HCT116 (cell line): Measurements from ENCODE around the gene AIMP1. TPM values are rescaled to one million over a fixed set of nuclear protein-coding genes. Genes with fewer than 3 reads are reported as not detected.

Experiments used
- ATAC-seq: fragments of 200-7000 bp; cut with Tn5 transposase; 2 replicates; pipeline ENCODE4 v1.9.1; 2020; ENCODE audit warnings: mild to moderate bottlenecking, moderate library complexity
- BruUV-seq: library from RNA; stranded (reverse); fragments of 400-500 nt; replicated peaks from 2 replicates; lab custom pipeline; 2021; lab: Mats Ljungman, UMichigan
- CTCF ChIA-PET: fragments of 300-600 bp; sonication (Branson Sonifier 250); formaldehyde crosslinking; loops from one replicate; lab custom pipeline; 2021; ENCODE audit warnings: antibody characterized with exemption; lab: Charles Lee
- POLR2A ChIA-PET: fragments of 300-600, 350-600 bp; sonication (Branson Sonifier 250); formaldehyde crosslinking; loops from one replicate; lab custom pipeline; 2021; ENCODE audit warnings: antibody characterized with exemption; lab: Charles Lee
- RAD21 ChIA-PET, 2 experiments: fragments of 300-600 bp; sonication (Branson Sonifier 250); formaldehyde crosslinking; loops; one replicate each; lab custom pipeline; 2023; ENCODE audit warnings: low total read pairs in 2 of 2; ENCODE audit not compliant: uncharacterized antibody in 2 of 2, unreplicated experiment in 2 of 2, low non-redundant PET in 1 of 2; lab: Charles Lee
- DNase-seq: peaks from one replicate; pipeline ENCODE4 v3.0.0-alpha.2; 2010; ENCODE audit warnings: low read depth, low spot score
- H2AFZ ChIP-seq: fragments of 200-600 bp; shearing (Covaris generic), sonication (generic); 2 replicates; pipeline ENCODE4 v1.6.1; 2017; ENCODE audit warnings: low read depth, mixed run types, mixed read lengths, antibody characterized with exemption, low read length; ENCODE audit not compliant: poor library complexity, severe bottlenecking
- H3K27ac ChIP-seq: 2 replicates; pipeline ENCODE4 v1.5.1; 2012; ENCODE audit warnings: low read depth, low read length
- H3K27me3 ChIP-seq: fragments of 200-600 bp; sonication (generic); 2 replicates; pipeline ENCODE4 v1.6.1; 2016; ENCODE audit warnings: mixed run types, low read length, mixed read lengths; ENCODE audit not compliant: insufficient read depth
- H3K36me3 ChIP-seq, 2 experiments: fragments of 200-500 bp in 1 of 2; fragments of 200-600 bp in 1 of 2; sonication (Bioruptor generic) in 1 of 2; sonication (generic) in 1 of 2; 2 replicates each; pipeline versions ENCODE4 v1.5.1 to v1.6.1; 2014 to 2016; ENCODE audit warnings: low read length in 2 of 2, inconsistent platforms in 1 of 2, mixed read lengths in 1 of 2, mixed run types in 1 of 2; ENCODE audit not compliant: insufficient read depth in 2 of 2, control insufficient read depth in 1 of 2
- H3K4me1 ChIP-seq, 2 experiments: fragments of 200-600 bp in 1 of 2; sonication (generic) in 1 of 2; 2 replicates each; pipeline versions ENCODE4 v1.5.1 to v1.6.1; 2012 to 2017; ENCODE audit warnings: low read length in 2 of 2, inconsistent platforms in 1 of 2, mild to moderate bottlenecking in 1 of 2, mixed read lengths in 1 of 2, mixed run types in 1 of 2, moderate library complexity in 1 of 2; ENCODE audit not compliant: insufficient read depth in 2 of 2, control insufficient read depth in 1 of 2
- H3K4me2 ChIP-seq: fragments of 200-600 bp; sonication (generic); 2 replicates; pipeline ENCODE4 v1.6.1; 2017; ENCODE audit warnings: mixed run types, low read length, mixed read lengths
- H3K4me3 ChIP-seq, 2 experiments: fragments of 200-600 bp in 1 of 2; sonication (generic) in 1 of 2; replicated peaks in 1 of 2; 2 replicates each; pipeline ENCODE4 v1.5.1; 2011 to 2016; ENCODE audit warnings: low read length in 2 of 2, control low read depth in 1 of 2, low read depth in 1 of 2, mild to moderate bottlenecking in 1 of 2, mixed read lengths in 1 of 2, mixed run types in 1 of 2
- H3K79me2 ChIP-seq: fragments of 200-600 bp; sonication (generic); 2 replicates; pipeline ENCODE4 v1.6.1; 2017; ENCODE audit warnings: mild to moderate bottlenecking, mixed run types, low read length, moderate library complexity, mixed read lengths; ENCODE audit not compliant: insufficient read depth
- H3K9ac ChIP-seq: fragments of 200-600 bp; sonication (generic); 2 replicates; pipeline ENCODE4 v1.6.1; 2016; ENCODE audit warnings: low read length, mixed read lengths
- H3K9me2 ChIP-seq: fragments of 200-600 bp; sonication (generic), shearing (Covaris generic); 2 replicates; pipeline ENCODE4 v1.6.1; 2017; ENCODE audit warnings: mixed run types, mild to moderate bottlenecking, moderate library complexity; ENCODE audit not compliant: insufficient read depth
- H3K9me3 ChIP-seq, 2 experiments: fragments of 200-500 bp in 1 of 2; fragments of 200-600 bp in 1 of 2; sonication (Bioruptor generic) in 1 of 2; sonication (generic) in 1 of 2; 2 replicates each; pipeline ENCODE4 v1.6.1; 2014 to 2017; ENCODE audit warnings: low read length in 2 of 2, mixed read lengths in 2 of 2, inconsistent platforms in 1 of 2, low read depth in 1 of 2, mild to moderate bottlenecking in 1 of 2, mixed run types in 1 of 2, moderate library complexity in 1 of 2; ENCODE audit not compliant: control insufficient read depth in 1 of 2, insufficient read depth in 1 of 2
- H4K20me1 ChIP-seq: fragments of 200-600 bp; sonication (generic), shearing (Covaris generic); 2 replicates; pipeline ENCODE4 v1.6.1; 2017; ENCODE audit warnings: mixed run types, mild to moderate bottlenecking, moderate library complexity; ENCODE audit not compliant: insufficient read depth
- CBX3 ChIP-seq: IDR thresholded peaks from 2 replicates; pipeline ENCODE4 v1.6.1; 2012; ENCODE audit warnings: low read depth
- EGR1 ChIP-seq: IDR thresholded peaks from 2 replicates; pipeline ENCODE4 v1.6.1; 2012; ENCODE audit warnings: low read depth
- EZH2phosphoT487 ChIP-seq: fragments of 200-600 bp; IDR thresholded peaks from 2 replicates; pipeline ENCODE4 v1.6.1; 2018; ENCODE audit warnings: antibody characterized with exemption, borderline replicate concordance
- FOSL1 ChIP-seq: IDR thresholded peaks from 2 replicates; pipeline ENCODE4 v1.6.1; 2012; ENCODE audit warnings: low read depth
- ZFX ChIP-seq: fragments of 450-650 bp; IDR thresholded peaks from 2 replicates; pipeline ENCODE4 v1.6.1; 2017
- intact Hi-C: fragments of 100-400 bp; cut with micrococcal nuclease; formaldehyde crosslinking; loops from 2 replicates; pipeline ENCODE4 v1.10.0; 2022
- total RNA-seq: library from RNA; stranded (reverse); gene quantifications from one replicate; pipeline ENCODE4 v1.2.1, GENCODE V29; 2021; ENCODE audit not compliant: unreplicated experiment
- TF ChIP-seq, protein P1 (sequence below), 3 experiments: fragments of 200-600 bp in 1 of 3; sonication (generic) in 1 of 3; IDR thresholded peaks in 2 of 3; conservative IDR thresholded peaks in 1 of 3; 2 replicates each; pipeline ENCODE4 v1.5.1; 2012 to 2017; ENCODE audit warnings: low read depth in 2 of 3, low read length in 2 of 3, antibody characterized with exemption in 1 of 3, borderline replicate concordance in 1 of 3, control low read depth in 1 of 3, mild to moderate bottlenecking in 1 of 3, mixed read lengths in 1 of 3, mixed run types in 1 of 3, moderate library complexity in 1 of 3; ENCODE audit not compliant: insufficient read depth in 1 of 3
- TF ChIP-seq, protein P2 (sequence below): IDR thresholded peaks from 2 replicates; pipeline ENCODE4 v1.6.1; 2011; ENCODE audit warnings: mild to moderate bottlenecking, low read length, moderate library complexity; ENCODE audit not compliant: insufficient replicate concordance; ENCODE audit errors: extremely low read depth
- TF ChIP-seq, protein P3 (sequence below): IDR thresholded peaks from 2 replicates; pipeline ENCODE4 v1.6.1; 2012

AIMP1 gene
- total RNA-seq, 1 experiment from 2014 or later: 67.4 TPM

DNA sequence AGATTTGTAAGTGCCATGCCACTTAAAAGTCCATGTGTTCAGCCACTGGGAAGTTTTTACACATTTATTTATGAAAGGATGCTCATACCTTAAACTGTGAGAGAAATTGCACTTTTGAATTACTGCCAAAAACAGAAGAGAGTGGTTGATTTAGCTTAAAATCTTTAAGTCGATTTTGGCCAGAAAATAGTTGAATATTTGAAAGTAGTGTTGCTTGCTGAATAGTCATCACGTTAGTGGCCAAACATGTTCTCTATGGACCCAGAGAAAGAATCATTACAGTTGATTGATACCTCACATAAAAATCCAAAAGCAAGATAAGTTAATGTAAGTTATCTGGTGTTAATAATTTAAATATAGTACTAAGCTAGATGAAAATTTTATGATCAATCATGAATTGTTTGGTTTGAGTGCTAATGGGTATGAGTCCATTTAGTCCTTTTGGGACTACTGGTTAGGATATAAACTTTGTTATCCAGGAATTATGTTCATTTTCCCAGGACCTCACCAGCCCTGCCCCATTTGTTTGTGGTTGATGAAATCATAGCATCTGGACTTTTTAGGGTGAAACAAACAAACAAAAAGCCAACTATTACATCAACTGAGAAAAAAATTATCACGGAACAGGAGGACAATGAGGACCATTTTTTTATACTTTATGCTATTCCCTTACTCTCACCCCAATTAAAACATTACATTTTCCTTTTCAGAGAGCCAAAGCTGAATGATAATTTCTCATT is 45.9 kb downstream of the AIMP1 start:
- H3K9me3 ChIP-seq: no peaks in the 10 kb centered on the region
- ChIA-PET RAD21 (interaction anchor here in 1 of 2 experiments (0.5 kb wide), 1 partner anchor 46 kb away, joined by 3 read pairs; the partner anchor contains the start of gene TBCK), CTCF (no interaction called here), POLR2A (no interaction called here)
- intact Hi-C loops: no loop called here
- H3K4me1 ChIP-seq: peaks cover 0 to 8% of the 10 kb centered on the region in 2 experiments; a peak in 2 of 4 replicates
- DNase-seq: no peak
- no peak overlapping the region for H3K4me2 ChIP-seq
- no peaks in the 10 kb centered on the region for H3K79me2 ChIP-seq
- no peak overlapping the region for H2AFZ ChIP-seq
- H3K9ac ChIP-seq: no peak overlapping the region
- no peaks in the 10 kb centered on the region for H3K27me3 ChIP-seq
- TF ChIP-seq EZH2phosphoT487: no peak
- TF ChIP-seq FOSL1: no peak
- no peak for TF ChIP-seq CBX3
- TF ChIP-seq ZFX: no peak
- TF ChIP-seq, protein P1, sequence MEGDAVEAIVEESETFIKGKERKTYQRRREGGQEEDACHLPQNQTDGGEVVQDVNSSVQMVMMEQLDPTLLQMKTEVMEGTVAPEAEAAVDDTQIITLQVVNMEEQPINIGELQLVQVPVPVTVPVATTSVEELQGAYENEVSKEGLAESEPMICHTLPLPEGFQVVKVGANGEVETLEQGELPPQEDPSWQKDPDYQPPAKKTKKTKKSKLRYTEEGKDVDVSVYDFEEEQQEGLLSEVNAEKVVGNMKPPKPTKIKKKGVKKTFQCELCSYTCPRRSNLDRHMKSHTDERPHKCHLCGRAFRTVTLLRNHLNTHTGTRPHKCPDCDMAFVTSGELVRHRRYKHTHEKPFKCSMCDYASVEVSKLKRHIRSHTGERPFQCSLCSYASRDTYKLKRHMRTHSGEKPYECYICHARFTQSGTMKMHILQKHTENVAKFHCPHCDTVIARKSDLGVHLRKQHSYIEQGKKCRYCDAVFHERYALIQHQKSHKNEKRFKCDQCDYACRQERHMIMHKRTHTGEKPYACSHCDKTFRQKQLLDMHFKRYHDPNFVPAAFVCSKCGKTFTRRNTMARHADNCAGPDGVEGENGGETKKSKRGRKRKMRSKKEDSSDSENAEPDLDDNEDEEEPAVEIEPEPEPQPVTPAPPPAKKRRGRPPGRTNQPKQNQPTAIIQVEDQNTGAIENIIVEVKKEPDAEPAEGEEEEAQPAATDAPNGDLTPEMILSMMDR (IDR thresholded peaks at IDR 0.05 in 2 of 3, conservative IDR thresholded peaks at IDR 0.05 in 1 of 3; ENCODE audit: borderline replicate concordance in 1 of 3, insufficient read depth in 1 of 3, low read depth in 2 of 3, low read length in 2 of 3): no peak
- TF ChIP-seq EGR1: no peak
- TF ChIP-seq, protein P2, sequence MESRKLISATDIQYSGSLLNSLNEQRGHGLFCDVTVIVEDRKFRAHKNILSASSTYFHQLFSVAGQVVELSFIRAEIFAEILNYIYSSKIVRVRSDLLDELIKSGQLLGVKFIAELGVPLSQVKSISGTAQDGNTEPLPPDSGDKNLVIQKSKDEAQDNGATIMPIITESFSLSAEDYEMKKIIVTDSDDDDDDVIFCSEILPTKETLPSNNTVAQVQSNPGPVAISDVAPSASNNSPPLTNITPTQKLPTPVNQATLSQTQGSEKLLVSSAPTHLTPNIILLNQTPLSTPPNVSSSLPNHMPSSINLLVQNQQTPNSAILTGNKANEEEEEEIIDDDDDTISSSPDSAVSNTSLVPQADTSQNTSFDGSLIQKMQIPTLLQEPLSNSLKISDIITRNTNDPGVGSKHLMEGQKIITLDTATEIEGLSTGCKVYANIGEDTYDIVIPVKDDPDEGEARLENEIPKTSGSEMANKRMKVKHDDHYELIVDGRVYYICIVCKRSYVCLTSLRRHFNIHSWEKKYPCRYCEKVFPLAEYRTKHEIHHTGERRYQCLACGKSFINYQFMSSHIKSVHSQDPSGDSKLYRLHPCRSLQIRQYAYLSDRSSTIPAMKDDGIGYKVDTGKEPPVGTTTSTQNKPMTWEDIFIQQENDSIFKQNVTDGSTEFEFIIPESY: no peak
- TF ChIP-seq, protein P3, sequence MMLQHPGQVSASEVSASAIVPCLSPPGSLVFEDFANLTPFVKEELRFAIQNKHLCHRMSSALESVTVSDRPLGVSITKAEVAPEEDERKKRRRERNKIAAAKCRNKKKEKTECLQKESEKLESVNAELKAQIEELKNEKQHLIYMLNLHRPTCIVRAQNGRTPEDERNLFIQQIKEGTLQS: no peak
- BruUV-seq: no TSS peak
- H3K27ac ChIP-seq: no peak overlapping the region
- H3K9me2 ChIP-seq: no peaks in the 10 kb centered on the region
- ATAC-seq: no peak
- no peaks in the 10 kb centered on the region for H3K36me3 ChIP-seq
- no peaks in the 10 kb centered on the region for H4K20me1 ChIP-seq
- H3K4me3 ChIP-seq: no peak overlapping the region
